ENCODE measurements around the gene LRRC73.

GRCh38 chr6:43516367-43516696 lies 6.2 kb upstream of the LRRC73 start:
- TF ChIP-seq POLR2A (IDR thresholded peaks at IDR 0.05) = no peak
- TF ChIP-seq POLR2AphosphoS5 (IDR thresholded peaks at IDR 0.05) = no peak
- TF ChIP-seq, protein P1, sequence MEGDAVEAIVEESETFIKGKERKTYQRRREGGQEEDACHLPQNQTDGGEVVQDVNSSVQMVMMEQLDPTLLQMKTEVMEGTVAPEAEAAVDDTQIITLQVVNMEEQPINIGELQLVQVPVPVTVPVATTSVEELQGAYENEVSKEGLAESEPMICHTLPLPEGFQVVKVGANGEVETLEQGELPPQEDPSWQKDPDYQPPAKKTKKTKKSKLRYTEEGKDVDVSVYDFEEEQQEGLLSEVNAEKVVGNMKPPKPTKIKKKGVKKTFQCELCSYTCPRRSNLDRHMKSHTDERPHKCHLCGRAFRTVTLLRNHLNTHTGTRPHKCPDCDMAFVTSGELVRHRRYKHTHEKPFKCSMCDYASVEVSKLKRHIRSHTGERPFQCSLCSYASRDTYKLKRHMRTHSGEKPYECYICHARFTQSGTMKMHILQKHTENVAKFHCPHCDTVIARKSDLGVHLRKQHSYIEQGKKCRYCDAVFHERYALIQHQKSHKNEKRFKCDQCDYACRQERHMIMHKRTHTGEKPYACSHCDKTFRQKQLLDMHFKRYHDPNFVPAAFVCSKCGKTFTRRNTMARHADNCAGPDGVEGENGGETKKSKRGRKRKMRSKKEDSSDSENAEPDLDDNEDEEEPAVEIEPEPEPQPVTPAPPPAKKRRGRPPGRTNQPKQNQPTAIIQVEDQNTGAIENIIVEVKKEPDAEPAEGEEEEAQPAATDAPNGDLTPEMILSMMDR (IDR thresholded peaks at IDR 0.05) = no peak
